Nephron progenitor cell (in vitro differentiated cells): ENCODE measurements around the gene CD48.

Experiments used
- DNase-seq: peaks from one replicate; pipeline ENCODE4 v3.0.0; 2021
- H3K27ac Mint-ChIP-seq: 2 replicates; pipeline ENCODE4 v1.8.0; 2021; ENCODE audit warnings: mild to moderate bottlenecking, moderate library complexity, mixed read lengths
- H3K27me3 Mint-ChIP-seq: 2 replicates; pipeline ENCODE4 v1.8.0; 2021; ENCODE audit warnings: mild to moderate bottlenecking, low read depth, mixed read lengths; ENCODE audit not compliant: poor library complexity
- H3K36me3 Mint-ChIP-seq: 2 replicates; pipeline ENCODE4 v1.8.0; 2021; ENCODE audit warnings: low read depth, mixed read lengths
- H3K4me1 Mint-ChIP-seq: 2 replicates; pipeline ENCODE4 v1.8.0; 2021; ENCODE audit warnings: mixed read lengths
- H3K4me3 Mint-ChIP-seq: 2 replicates; pipeline ENCODE4 v1.8.0; 2021; ENCODE audit warnings: mild to moderate bottlenecking, moderate library complexity, mixed read lengths
- H3K9me3 Mint-ChIP-seq: 2 replicates; pipeline ENCODE4 v1.8.0; 2021; ENCODE audit warnings: mild to moderate bottlenecking, moderate library complexity, mixed read lengths
- CTCF ChIP-seq: fragments of 200-600 bp; sonication (generic); IDR thresholded peaks from 2 replicates; pipeline ENCODE4 v1.5.0; 2021; ENCODE audit warnings: antibody characterized with exemption

Gene CD48

GRCh38 chr1:160741092-160741501 lies 29.5 kb upstream of the CD48 start:
- Mint-ChIP-seq H3K4me3 (no peak overlapping the region), H3K27me3 (peaks cover 4% of the 10 kb centered on the region), H3K27ac (no peak overlapping the region), H3K9me3 (peaks cover 19% of the 10 kb centered on the region), H3K36me3 (peaks cover 7% of the 10 kb centered on the region), H3K4me1 (peaks cover 47% of the 10 kb centered on the region)
- no peak for DNase-seq
- no peak for TF ChIP-seq CTCF

GRCh38 chr1:160740133-160740688 lies 28.6 kb upstream of the CD48 start:
- no peak for DNase-seq
- H3K27ac Mint-ChIP-seq: no peak overlapping the region
- no peak overlapping the region for H3K4me3 Mint-ChIP-seq
- H3K36me3 Mint-ChIP-seq: peaks cover 10% of the 10 kb centered on the region
- peaks cover 38% of the 10 kb centered on the region for H3K4me1 Mint-ChIP-seq
- H3K27me3 Mint-ChIP-seq: peaks cover 4% of the 10 kb centered on the region
- peaks cover 27% of the 10 kb centered on the region for H3K9me3 Mint-ChIP-seq
- TF ChIP-seq CTCF: no peak

GRCh38 chr1:160739098-160739511 lies 27.5 kb upstream of the CD48 start, which contains the start of gene SLAMF7:
Gene SLAMF7, plus strand, starts transcription at chr1:160739247. Its CDS starts 55 bp downstream, at chr1:160739302.
- H3K36me3 Mint-ChIP-seq: peaks cover 10% of the 10 kb centered on the region
- no peak within 1 kb of the TSS for H3K4me3 Mint-ChIP-seq
- peaks cover 4% of the 10 kb centered on the region for H3K27me3 Mint-ChIP-seq
- peaks cover 27% of the 10 kb centered on the region for H3K4me1 Mint-ChIP-seq
- H3K9me3 Mint-ChIP-seq: peaks cover 38% of the 10 kb centered on the region
- no peak within 1 kb of the TSS for H3K27ac Mint-ChIP-seq
- no peak for DNase-seq
- TF ChIP-seq CTCF: no peak

- Mint-ChIP-seq H3K27me3 (peaks cover 4% of the 10 kb centered on the region), H3K36me3 (peaks cover 10% of the 10 kb centered on the region), H3K4me1 (peaks cover 21% of the 10 kb centered on the region), H3K9me3 (peaks cover 43% of the 10 kb centered on the region), H3K4me3 (no peak overlapping the region), H3K27ac (no peak overlapping the region)
- no peak for TF ChIP-seq CTCF
- no peak for DNase-seq
These were observed 26.6 kb upstream of the CD48 start for GRCh38 chr1:160738271-160738670.

GRCh38 chr1:160734301-160734700 lies 22.7 kb upstream of the CD48 start:
- DNase-seq: no peak
- no peak for TF ChIP-seq CTCF
- H3K36me3 Mint-ChIP-seq: peaks cover 10% of the 10 kb centered on the region

GRCh38 chr1:160733898-160734297 lies 22.3 kb upstream of the CD48 start:
- Mint-ChIP-seq H3K27ac (no peak overlapping the region), H3K9me3 (peaks cover 51% of the 10 kb centered on the region), H3K4me3 (no peak overlapping the region), H3K4me1 (no peaks in the 10 kb centered on the region), H3K27me3 (peaks cover 4% of the 10 kb centered on the region), H3K36me3 (peaks cover 10% of the 10 kb centered on the region)
- TF ChIP-seq CTCF: no peak
- no peak for DNase-seq

More at GRCh38 chr1:160734301-160734700, 22.7 kb upstream of the CD48 start:
- Mint-ChIP-seq H3K27ac (no peak overlapping the region), H3K9me3 (peaks cover 51% of the 10 kb centered on the region), H3K4me3 (no peak overlapping the region), H3K27me3 (peaks cover 4% of the 10 kb centered on the region), H3K4me1 (no peaks in the 10 kb centered on the region)
